NCI-H510A treated with DMSO at 0.1 percent for 48 hours (cell line): ENCODE measurements around the gene PIH1D1.

Experiments used
- DNase-seq: peaks from one replicate; lab custom pipeline; 2025; lab: John Stamatoyannopoulos, UW

Gene PIH1D1

GRCh38 chr19:49434907-49435583, 16.6 kb downstream of the PIH1D1 start:
- no peak for DNase-seq

- DNase-seq: no peak
These were observed 18.2 kb downstream of the PIH1D1 start for GRCh38 chr19:49433240-49433901.

GRCh38 chr19:49432141-49433073, 19.2 kb downstream of the PIH1D1 start:
- no peak for DNase-seq

- DNase-seq: no peak
These were observed 20.3 kb downstream of the PIH1D1 start for GRCh38 chr19:49431330-49431749.

- no peak for DNase-seq
These were observed 20.8 kb downstream of the PIH1D1 start for GRCh38 chr19:49430678-49431329.

GRCh38 chr19:49430172-49430677, 21.4 kb downstream of the PIH1D1 start:
- DNase-seq: no peak

- DNase-seq: no peak
These were observed 22.8 kb downstream of the PIH1D1 start for GRCh38 chr19:49428547-49429451.

- peak; percentile 57 for DNase-seq
These were observed 23.6 kb downstream of the PIH1D1 start for GRCh38 chr19:49427855-49428546.

GRCh38 chr19:49427339-49427738, 24.3 kb downstream of the PIH1D1 start:
- DNase-seq: no peak

GRCh38 chr19:49425922-49426592, 25.6 kb downstream of the PIH1D1 start:
- DNase-seq: no peak

GRCh38 chr19:49425178-49425577, 26.4 kb downstream of the PIH1D1 start, which contains the start of gene GFY:
TSS of gene GFY (plus strand) at chr19:49425388. CDS start at chr19:49426431, 1,043 bp downstream.
- DNase-seq: no peak

- DNase-seq: no peak
These were observed 27.7 kb downstream of the PIH1D1 start for GRCh38 chr19:49423985-49424303.

GRCh38 chr19:49423071-49423984, 28.3 kb downstream of the PIH1D1 start, which contains the start of gene PTH2:
TSS of gene PTH2 (minus strand) at chr19:49423441. CDS start at chr19:49423339, 102 bp downstream.
- no peak for DNase-seq

- peak; percentile 49 for DNase-seq
These were observed 29.1 kb downstream of the PIH1D1 start for GRCh38 chr19:49422407-49423070.

- no peak for DNase-seq
These were observed 29.8 kb downstream of the PIH1D1 start for GRCh38 chr19:49421878-49422202.

GRCh38 chr19:49421039-49421877, 30.4 kb downstream of the PIH1D1 start:
- peak; percentile 89 for DNase-seq

- DNase-seq: no peak
These were observed 31.4 kb downstream of the PIH1D1 start for GRCh38 chr19:49420227-49420626.
